Posterior vena cava (tissue), 2 donors: ENCODE data around the gene GALK1. TPM values are rescaled to one million over a fixed set of nuclear protein-coding genes. Genes with fewer than 3 reads are reported as not detected.

ENCODE experiments used
- DNase-seq: peaks from one replicate; pipeline ENCODE4 v3.0.0-alpha.2; 2020; ENCODE audit warnings: low spot score
- intact Hi-C, 2 donors: fragments of 100-400 bp; cut with DNase I; formaldehyde crosslinking; loops; one replicate each; pipeline versions ENCODE4 v1.14.1 to v1.14.2; 2022 to 2023
- microRNA-seq, 2 donors: library from miRNA; unstranded; fragments of <30 nt; microRNA quantifications; one replicate each; pipeline ENCODE4 v1.2.0, GENCODE V29; 2020 to 2021; ENCODE audit warnings: borderline microRNAs expressed in 2 of 2
- total RNA-seq, 2 donors: library from RNA; stranded (reverse); fragmentation: NEBNext Ultra II Directional; extraction: Animal tissue kit (Norgen Biotek cat#: 25700); gene quantifications; one replicate each; pipeline ENCODE4 v1.2.1, GENCODE V29; 2021
- donor health status: DM: yes; HTN: yes; CAD: no.
- donor health status: DM: yes; HTN: yes; CAD: no.

The GALK1 gene
- total RNA-seq, 2 donors from 2014 or later: 21.0 to 27.6 TPM

DNA sequence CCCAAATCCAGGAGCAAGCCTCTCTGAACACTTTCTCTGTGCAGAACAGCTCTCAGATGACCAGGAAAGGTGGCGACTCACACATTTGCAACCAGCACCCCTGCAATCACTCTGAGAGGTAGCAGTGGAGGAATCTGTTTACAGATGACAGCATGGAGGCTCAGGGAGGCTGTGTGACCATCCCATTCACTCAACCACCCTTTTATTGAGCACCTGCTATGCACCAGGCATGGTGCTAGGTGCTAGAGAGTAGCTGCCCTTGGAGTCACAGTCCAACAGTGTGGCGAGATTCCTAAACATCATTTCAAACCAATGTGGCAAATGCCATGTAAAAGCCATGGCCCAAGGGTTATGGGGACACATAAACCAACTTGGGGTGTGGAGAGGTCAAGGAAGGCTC is 45.3 kb downstream of the GALK1 start:
- intact Hi-C loops: no loop called here
- DNase-seq: no peak

DNA sequence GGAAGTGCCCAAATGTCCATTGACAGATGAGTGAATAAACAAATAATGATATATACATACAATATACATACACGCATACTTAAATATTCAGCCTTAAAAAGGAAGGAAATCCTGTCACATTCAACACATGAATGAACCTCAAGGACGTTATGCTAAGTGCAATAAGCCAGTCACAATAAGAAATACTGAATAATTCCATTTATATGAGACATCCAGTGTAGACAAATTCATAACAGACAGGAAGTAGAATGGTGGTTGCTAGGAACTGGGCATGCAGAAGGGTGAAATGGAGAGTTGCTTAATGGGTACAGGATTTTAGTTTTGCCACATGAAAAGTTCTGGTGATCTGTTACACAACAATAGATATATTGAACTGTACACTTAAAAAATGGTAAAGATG is 52.5 kb downstream of the GALK1 start:
- intact Hi-C loops: no loop called here

More for the DNA sequence above, 52.5 kb downstream of the GALK1 start:
- no peak for DNase-seq

Small RNA genes within 50 kb of the gene (microRNA-seq; reads per million reads assigned to microRNA genes)
- 0 to 0.78 reads per million in 2 donors for gene MIR4738

Other genes starting within 250 kb of the GALK1 start
- 10 to 100 TPM; 51.1 to 57.6 TPM for gene CASKIN2, start 249.7 kb downstream of the GALK1 start, total RNA-seq
- gene TSEN54, start 248.7 kb downstream of the GALK1 start, total RNA-seq: 10 to 100 TPM in 1 of 2 donors, 1 to 10 TPM in 1; 8.8 to 15.2 TPM
- gene LLGL2, start 239.5 kb downstream of the GALK1 start, total RNA-seq: 1 to 10 TPM; 6.4 to 6.8 TPM
- gene MYO15B, start 177.4 kb downstream of the GALK1 start, total RNA-seq: 100 to 1,000 TPM in 1 of 2 donors, 10 to 100 TPM in 1; 76.5 to 114 TPM
- gene SMIM5, start 131.8 kb downstream of the GALK1 start, total RNA-seq: under 1 TPM; 0.38 to 0.97 TPM
- 10 to 100 TPM; 14.5 to 14.8 TPM for gene RECQL5, start 98.0 kb downstream of the GALK1 start, total RNA-seq
- gene SAP30BP, start 97.9 kb downstream of the GALK1 start, total RNA-seq: 10 to 100 TPM; 56.7 to 66.1 TPM
- gene ITGB4, start 43.7 kb downstream of the GALK1 start, total RNA-seq: 10 to 100 TPM; 39.4 to 46.6 TPM
- 10 to 100 TPM; 23.3 to 32.9 TPM for gene UNK, start 19.6 kb upstream of the GALK1 start, total RNA-seq
- 10 to 100 TPM in 1 of 2 donors, 1 to 10 TPM in 1; 7.3 to 15.1 TPM for gene UNC13D, start 79.2 kb upstream of the GALK1 start, total RNA-seq
- gene WBP2, start 90.1 kb upstream of the GALK1 start, total RNA-seq: 100 to 1,000 TPM in 1 of 2 donors, 10 to 100 TPM in 1; 75.8 to 111 TPM
- 10 to 100 TPM; 60.8 to 70.9 TPM for gene TRIM47, start 113.4 kb upstream of the GALK1 start, total RNA-seq
- 10 to 100 TPM; 12.8 to 15.7 TPM for gene TRIM65, start 131.8 kb upstream of the GALK1 start, total RNA-seq
- gene MRPL38, start 139.7 kb upstream of the GALK1 start, total RNA-seq: 10 to 100 TPM; 49.3 to 55.5 TPM
- 1 to 10 TPM; 4.5 to 6.8 TPM for gene FBF1, start 175.8 kb upstream of the GALK1 start, total RNA-seq
- gene ACOX1, start 214.0 kb upstream of the GALK1 start, total RNA-seq: 10 to 100 TPM; 45.2 to 46.2 TPM
- 10 to 100 TPM; 11.1 to 12.7 TPM for gene TEN1, start 214.0 kb upstream of the GALK1 start, total RNA-seq
- gene CDK3, start 235.7 kb upstream of the GALK1 start, total RNA-seq: 1 to 10 TPM; 2.9 to 4.9 TPM